Endothelial cell (in vitro differentiated cells): ENCODE measurements around the gene HIVEP3. TPM values are rescaled to one million over a fixed set of nuclear protein-coding genes. Genes with fewer than 3 reads are reported as not detected.

Source experiments
- DNase-seq: peaks from one replicate; pipeline ENCODE4 v3.0.0; 2021; ENCODE audit warnings: low spot score
- H3K27ac Mint-ChIP-seq: one replicate; pipeline ENCODE4 v1.8.0; 2021; ENCODE audit warnings: mixed read lengths, inconsistent platforms; ENCODE audit not compliant: unreplicated experiment
- H3K27me3 Mint-ChIP-seq: one replicate; pipeline ENCODE4 v1.8.0; 2021; ENCODE audit warnings: mild to moderate bottlenecking, moderate library complexity, mixed read lengths, inconsistent platforms; ENCODE audit not compliant: unreplicated experiment
- H3K36me3 Mint-ChIP-seq: one replicate; pipeline ENCODE4 v1.8.0; 2021; ENCODE audit warnings: mild to moderate bottlenecking, low read depth, mixed read lengths, inconsistent platforms; ENCODE audit not compliant: unreplicated experiment
- H3K4me1 Mint-ChIP-seq: one replicate; pipeline ENCODE4 v1.8.0; 2021; ENCODE audit warnings: mild to moderate bottlenecking, mixed read lengths, inconsistent platforms; ENCODE audit not compliant: unreplicated experiment
- H3K4me3 Mint-ChIP-seq: one replicate; pipeline ENCODE4 v1.8.0; 2021; ENCODE audit warnings: mild to moderate bottlenecking, mixed read lengths, inconsistent platforms; ENCODE audit not compliant: unreplicated experiment
- H3K9me3 Mint-ChIP-seq: one replicate; pipeline ENCODE4 v1.8.0; 2021; ENCODE audit warnings: mixed read lengths, inconsistent platforms; ENCODE audit not compliant: unreplicated experiment
- total RNA-seq: library from RNA; stranded (reverse); fragmentation: NEBNext Ultra II Directional; extraction: Animal tissue kit (Norgen Biotek cat#: 25700); gene quantifications from one replicate; pipeline ENCODE4 v1.2.1, GENCODE V29; 2021; ENCODE audit not compliant: unreplicated experiment
- TF ChIP-seq, protein P1 (sequence below): fragments of 200-600 bp; sonication (generic); IDR thresholded peaks from one replicate; pipeline ENCODE4 v1.5.0; 2021; ENCODE audit warnings: antibody characterized with exemption; ENCODE audit not compliant: unreplicated experiment

HIVEP3 gene
- total RNA-seq, 1 donor from 2014 or later = 8.9 TPM

DNA sequence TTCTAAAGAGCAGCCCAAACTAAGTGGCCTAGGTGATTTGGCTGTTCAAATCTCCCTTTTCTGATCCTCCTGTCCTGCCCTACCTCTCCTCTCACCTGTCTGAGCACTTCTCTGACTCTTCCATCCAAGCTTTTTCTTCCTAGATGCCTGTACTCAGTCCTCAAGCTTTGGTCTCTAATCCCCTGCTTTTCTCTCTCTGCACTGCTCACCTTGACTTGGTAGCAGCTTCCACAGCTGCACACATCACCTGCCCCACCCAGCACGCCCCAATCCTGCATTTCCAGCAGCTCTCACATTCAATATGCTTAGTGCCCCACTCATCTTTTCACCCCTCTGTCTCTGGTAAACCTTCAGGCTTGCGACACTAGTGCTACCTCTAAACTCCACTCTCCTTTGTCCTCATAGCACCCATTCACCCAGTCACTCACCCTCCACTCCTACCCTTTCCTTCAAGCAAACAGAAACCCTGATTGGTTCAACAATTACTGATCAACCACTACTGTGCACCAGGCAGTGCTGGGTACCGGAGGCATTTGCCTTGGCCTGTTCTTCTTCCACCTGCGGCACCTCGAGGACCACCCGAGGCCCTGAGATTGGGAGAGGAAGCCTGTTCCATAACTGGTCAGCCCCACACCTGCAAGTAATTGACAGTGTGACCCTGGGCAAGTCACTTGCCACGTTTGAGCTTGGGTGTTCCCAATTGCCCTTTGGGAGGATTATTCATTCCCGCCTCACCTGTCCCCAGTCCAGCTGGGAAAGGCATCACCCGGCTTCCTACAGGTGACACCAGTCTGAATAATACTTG lies 298.2 kb downstream of the HIVEP3 start:
- Mint-ChIP-seq H3K36me3 (peaks cover 5% of the 10 kb centered on the region), H3K27ac (no peak overlapping the region), H3K4me1 (peaks cover 3% of the 10 kb centered on the region), H3K4me3 (no peak overlapping the region), H3K27me3 (peaks cover 5% of the 10 kb centered on the region), H3K9me3 (no peaks in the 10 kb centered on the region)
- no peak for DNase-seq
- TF ChIP-seq, protein P1, sequence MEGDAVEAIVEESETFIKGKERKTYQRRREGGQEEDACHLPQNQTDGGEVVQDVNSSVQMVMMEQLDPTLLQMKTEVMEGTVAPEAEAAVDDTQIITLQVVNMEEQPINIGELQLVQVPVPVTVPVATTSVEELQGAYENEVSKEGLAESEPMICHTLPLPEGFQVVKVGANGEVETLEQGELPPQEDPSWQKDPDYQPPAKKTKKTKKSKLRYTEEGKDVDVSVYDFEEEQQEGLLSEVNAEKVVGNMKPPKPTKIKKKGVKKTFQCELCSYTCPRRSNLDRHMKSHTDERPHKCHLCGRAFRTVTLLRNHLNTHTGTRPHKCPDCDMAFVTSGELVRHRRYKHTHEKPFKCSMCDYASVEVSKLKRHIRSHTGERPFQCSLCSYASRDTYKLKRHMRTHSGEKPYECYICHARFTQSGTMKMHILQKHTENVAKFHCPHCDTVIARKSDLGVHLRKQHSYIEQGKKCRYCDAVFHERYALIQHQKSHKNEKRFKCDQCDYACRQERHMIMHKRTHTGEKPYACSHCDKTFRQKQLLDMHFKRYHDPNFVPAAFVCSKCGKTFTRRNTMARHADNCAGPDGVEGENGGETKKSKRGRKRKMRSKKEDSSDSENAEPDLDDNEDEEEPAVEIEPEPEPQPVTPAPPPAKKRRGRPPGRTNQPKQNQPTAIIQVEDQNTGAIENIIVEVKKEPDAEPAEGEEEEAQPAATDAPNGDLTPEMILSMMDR = no peak

DNA sequence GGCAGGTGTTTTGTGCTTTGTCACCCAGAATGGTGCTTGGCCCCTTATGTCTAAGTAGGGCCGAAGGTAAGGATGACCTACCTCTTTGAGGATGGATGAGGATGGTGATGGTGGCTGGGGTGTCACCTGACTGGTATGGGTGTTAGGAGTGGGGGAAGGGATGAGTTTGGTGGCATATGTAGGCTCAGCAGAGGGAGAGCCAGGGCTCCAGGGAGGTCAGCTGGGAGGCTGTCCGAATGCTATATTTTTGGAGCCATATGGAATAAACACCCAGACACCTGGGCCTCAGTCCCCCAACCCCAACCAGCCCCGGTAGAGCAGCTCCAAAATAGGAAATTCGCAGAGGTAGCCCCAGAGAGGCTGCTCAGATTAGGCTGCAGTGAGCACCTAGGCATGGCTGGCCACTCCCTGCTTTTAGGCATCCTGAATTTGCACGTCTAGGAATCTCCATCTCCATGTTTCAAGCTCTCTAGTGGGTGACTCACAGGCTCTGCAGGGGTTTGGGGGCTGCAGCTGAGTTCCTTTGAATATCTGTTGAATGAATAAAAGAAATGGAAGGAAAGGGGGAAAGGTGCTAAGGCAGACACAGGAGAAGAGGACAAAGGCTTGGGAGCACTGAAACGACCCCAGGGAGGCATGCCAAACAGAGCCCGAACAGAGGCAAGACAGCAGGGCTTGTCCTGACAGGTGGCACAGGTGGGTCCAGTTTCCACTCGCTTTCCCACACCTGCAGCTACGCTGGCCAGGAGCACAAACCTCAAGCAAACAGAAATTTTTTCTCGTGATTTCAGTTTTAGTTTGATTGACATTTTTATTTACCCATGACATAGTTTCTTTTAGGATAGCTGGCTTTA lies 299.0 kb downstream of the HIVEP3 start:
- H3K36me3 Mint-ChIP-seq = peaks cover 5% of the 10 kb centered on the region
- peaks cover 3% of the 10 kb centered on the region for H3K4me1 Mint-ChIP-seq
- H3K27ac Mint-ChIP-seq = no peak overlapping the region
- no peak overlapping the region for H3K4me3 Mint-ChIP-seq
- no peaks in the 10 kb centered on the region for H3K9me3 Mint-ChIP-seq
- DNase-seq = no peak
- TF ChIP-seq, protein P1 = no peak
- H3K27me3 Mint-ChIP-seq = peaks cover 8% of the 10 kb centered on the region

DNA sequence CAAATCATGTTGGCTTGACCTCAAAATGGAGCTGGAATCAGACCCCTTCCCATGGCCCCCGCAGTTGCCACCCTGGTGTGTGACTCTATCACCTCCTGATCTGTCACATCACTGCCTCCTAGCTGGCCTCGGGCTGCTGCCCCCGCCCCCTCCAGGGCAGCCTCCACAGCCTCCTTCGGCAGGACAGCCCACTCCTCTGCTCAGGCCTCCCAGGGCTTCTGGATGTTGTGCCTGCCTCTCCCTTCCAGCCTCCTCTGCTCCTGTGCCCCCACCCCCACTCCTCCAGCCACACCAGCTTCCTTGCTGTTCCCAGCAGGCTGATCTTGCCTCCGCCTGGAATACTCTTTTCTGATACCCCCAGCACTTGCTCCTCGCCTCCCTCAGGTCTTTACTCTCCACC lies 299.9 kb downstream of the HIVEP3 start:
- Mint-ChIP-seq H3K27me3 (peaks cover 8% of the 10 kb centered on the region), H3K9me3 (no peaks in the 10 kb centered on the region), H3K4me1 (peaks cover 3% of the 10 kb centered on the region), H3K27ac (no peak overlapping the region), H3K36me3 (peaks cover 5% of the 10 kb centered on the region), H3K4me3 (no peak overlapping the region)
- TF ChIP-seq, protein P1 = no peak
- DNase-seq = no peak

DNA sequence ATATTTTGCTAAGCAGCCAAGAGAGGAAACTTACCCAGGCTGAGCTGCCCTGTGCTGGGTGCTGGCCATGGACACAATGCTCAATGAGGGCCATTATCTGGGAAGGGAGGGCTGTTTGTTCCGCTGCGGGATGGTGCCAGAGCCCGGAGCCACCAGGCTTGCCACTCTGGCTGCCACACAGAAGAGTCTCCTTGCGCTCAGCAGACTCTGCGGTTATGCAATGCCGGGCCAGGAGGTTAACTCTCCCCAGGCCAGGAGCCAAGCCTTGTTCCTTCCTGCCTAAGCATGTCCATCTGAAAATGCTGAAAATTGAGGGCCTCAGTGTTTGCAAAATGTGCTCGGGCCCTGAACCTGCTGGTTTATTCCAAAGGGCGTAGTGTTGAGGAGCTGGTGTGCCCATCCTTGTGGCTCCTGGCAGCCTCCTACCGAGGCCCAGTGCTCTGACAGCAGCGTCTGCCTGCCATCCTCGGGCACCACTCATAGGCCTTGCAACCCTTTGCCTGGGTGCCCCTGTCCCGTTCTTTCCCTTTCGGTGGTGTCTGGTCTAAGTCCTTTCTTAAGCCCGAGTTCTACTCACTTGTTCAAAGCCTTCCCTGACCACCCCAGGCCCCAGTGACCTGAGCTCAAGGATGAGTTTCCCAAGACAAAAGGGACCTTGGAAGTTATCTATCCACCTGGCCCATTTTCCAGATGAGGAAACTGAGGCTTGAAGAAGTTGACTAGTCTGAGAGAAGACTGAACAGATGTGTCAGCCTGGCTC lies 300.5 kb downstream of the HIVEP3 start:
- H3K4me3 Mint-ChIP-seq = no peak overlapping the region
- DNase-seq = no peak
- TF ChIP-seq, protein P1 = no peak
- no peak overlapping the region for H3K27ac Mint-ChIP-seq
- no peaks in the 10 kb centered on the region for H3K4me1 Mint-ChIP-seq
- H3K9me3 Mint-ChIP-seq = no peaks in the 10 kb centered on the region
- H3K36me3 Mint-ChIP-seq = peaks cover 5% of the 10 kb centered on the region
- peaks cover 6% of the 10 kb centered on the region for H3K27me3 Mint-ChIP-seq
